ENCODE measurements around the gene SPEM3.

GRCh38 chr17:7394452-7395191 lies 34.0 kb upstream of the SPEM3 start, which contains the start of gene PLSCR3:
- TF ChIP-seq CTCF (IDR thresholded peaks at IDR 0.05) (peak; percentile 55 to 64 (median 56)), POLR2A (IDR thresholded peaks at IDR 0.05) (peak; percentile 27)
